Ishikawa (cell line): ENCODE measurements around the gene PPP1R2B.

Experiments
- CEBPB ChIP-seq: IDR thresholded peaks from 2 replicates; pipeline ENCODE4 v1.6.1; 2012
- CREB1 ChIP-seq: IDR thresholded peaks from 2 replicates; pipeline ENCODE4 v1.6.1; 2012; ENCODE audit warnings: low read depth
- EGR1 ChIP-seq: IDR thresholded peaks from 2 replicates; pipeline ENCODE4 v1.6.1; 2012
- EP300 ChIP-seq: IDR thresholded peaks from 2 replicates; pipeline ENCODE4 v1.6.1; 2012; ENCODE audit warnings: borderline replicate concordance
- FOXM1 ChIP-seq: IDR thresholded peaks from 2 replicates; pipeline ENCODE4 v1.6.1; 2012; ENCODE audit warnings: low read depth, borderline replicate concordance
- MAX ChIP-seq: IDR thresholded peaks from 2 replicates; pipeline ENCODE4 v1.6.1; 2012
- NFIC ChIP-seq: IDR thresholded peaks from 2 replicates; pipeline ENCODE4 v1.6.1; 2012
- RAD21 ChIP-seq: IDR thresholded peaks from 2 replicates; pipeline ENCODE4 v1.6.1; 2012; ENCODE audit warnings: low read depth
- REST ChIP-seq: IDR thresholded peaks from 2 replicates; pipeline ENCODE4 v1.6.1; 2012; ENCODE audit warnings: low read depth, mild to moderate bottlenecking
- TAF1 ChIP-seq: IDR thresholded peaks from 2 replicates; pipeline ENCODE4 v1.6.1; 2012; ENCODE audit warnings: low read depth, mild to moderate bottlenecking
- TCF12 ChIP-seq: IDR thresholded peaks from 2 replicates; pipeline ENCODE4 v1.6.1; 2012; ENCODE audit warnings: low read depth
- TEAD4 ChIP-seq: IDR thresholded peaks from 2 replicates; pipeline ENCODE4 v1.6.1; 2012
- YY1 ChIP-seq: IDR thresholded peaks from 2 replicates; pipeline ENCODE4 v1.6.1; 2012; ENCODE audit warnings: low read depth
- ZBTB7A ChIP-seq: IDR thresholded peaks from 2 replicates; pipeline ENCODE4 v1.6.1; 2012; ENCODE audit warnings: low read depth
- TF ChIP-seq, protein P1 (sequence below): IDR thresholded peaks from 2 replicates; pipeline ENCODE4 v1.6.1; 2012

The PPP1R2B gene

DNA sequence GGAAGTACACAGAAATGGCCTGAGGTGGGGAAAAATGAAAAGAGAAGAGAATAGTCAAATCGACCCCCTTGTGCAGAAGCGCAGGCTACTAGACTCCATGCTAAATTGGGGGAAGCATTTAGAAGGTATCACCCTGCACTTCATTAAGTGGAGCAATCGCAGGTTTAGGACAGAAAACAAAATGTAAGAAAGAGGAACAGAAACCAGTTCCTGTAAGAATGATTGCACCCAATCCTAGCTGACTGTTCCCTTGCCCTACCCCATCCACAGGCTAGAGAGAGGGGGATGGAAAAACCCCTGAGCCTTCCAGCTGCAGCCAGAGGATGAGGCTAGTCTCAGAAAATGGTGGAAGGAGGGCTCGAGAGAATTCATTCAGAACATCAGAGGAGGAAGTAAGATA, 23.9 kb upstream of the PPP1R2B start:
- TF ChIP-seq EGR1 (no peak), TAF1 (no peak), CREB1 (no peak), FOXM1 (no peak), MAX (no peak), CEBPB (no peak), YY1 (no peak), EP300 (no peak), REST (no peak), ZBTB7A (no peak), NFIC (no peak), TCF12 (no peak), TEAD4 (no peak)
- TF ChIP-seq, protein P1, sequence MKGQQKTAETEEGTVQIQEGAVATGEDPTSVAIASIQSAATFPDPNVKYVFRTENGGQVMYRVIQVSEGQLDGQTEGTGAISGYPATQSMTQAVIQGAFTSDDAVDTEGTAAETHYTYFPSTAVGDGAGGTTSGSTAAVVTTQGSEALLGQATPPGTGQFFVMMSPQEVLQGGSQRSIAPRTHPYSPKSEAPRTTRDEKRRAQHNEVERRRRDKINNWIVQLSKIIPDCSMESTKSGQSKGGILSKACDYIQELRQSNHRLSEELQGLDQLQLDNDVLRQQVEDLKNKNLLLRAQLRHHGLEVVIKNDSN: no peak

- TF ChIP-seq CREB1 (no peak), FOXM1 (no peak), REST (no peak), TCF12 (no peak), EP300 (no peak), TAF1 (no peak), NFIC (no peak), RAD21 (no peak), YY1 (no peak), MAX (no peak), CEBPB (no peak), ZBTB7A (no peak)
These were observed 15.2 kb upstream of the PPP1R2B start for GRCh38 chr5:156834916-156835315.

DNA sequence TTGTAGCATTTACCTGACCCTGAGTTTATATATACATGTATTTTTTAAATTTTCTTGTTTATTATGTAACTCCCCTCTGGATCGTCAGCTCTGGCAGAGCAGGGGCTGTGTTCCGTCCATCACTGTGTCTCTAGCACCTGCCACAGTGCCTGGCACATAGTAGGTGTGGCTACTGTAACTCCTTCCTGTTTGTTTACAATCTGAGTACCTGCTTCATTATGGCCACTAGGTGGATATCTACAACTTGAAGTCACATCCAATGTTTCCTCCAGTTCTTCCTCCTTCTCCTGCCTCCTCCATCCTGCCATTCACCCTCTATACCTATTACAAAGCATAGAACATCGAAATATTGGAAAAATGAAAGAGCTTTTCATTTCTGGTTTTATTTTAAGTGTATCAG, 14.2 kb upstream of the PPP1R2B start:
- TF ChIP-seq YY1: no peak
- no peak for TF ChIP-seq MAX
- TF ChIP-seq ZBTB7A: no peak
- TF ChIP-seq, protein P1: no peak
- TF ChIP-seq TCF12: no peak
- TF ChIP-seq RAD21: no peak
- no peak for TF ChIP-seq CREB1
- no peak for TF ChIP-seq TAF1
- TF ChIP-seq EGR1: no peak
- no peak for TF ChIP-seq CEBPB
- no peak for TF ChIP-seq NFIC
- TF ChIP-seq TEAD4: no peak

GRCh38 chr5:156836846-156837245, 13.2 kb upstream of the PPP1R2B start:
- TF ChIP-seq FOXM1: no peak
- no peak for TF ChIP-seq NFIC
- TF ChIP-seq ZBTB7A: no peak
- TF ChIP-seq EP300: no peak
- TF ChIP-seq REST: no peak
- TF ChIP-seq MAX: no peak
- TF ChIP-seq TCF12: no peak
- no peak for TF ChIP-seq CREB1
- TF ChIP-seq, protein P1: no peak
- TF ChIP-seq RAD21: no peak
- TF ChIP-seq YY1: no peak
- TF ChIP-seq TAF1: no peak
- TF ChIP-seq EGR1: no peak
- TF ChIP-seq CEBPB: no peak
- TF ChIP-seq TEAD4: no peak
